ENCODE data around the gene TMTC1.

GRCh38 chr12:29644536-29645162, 139.1 kb downstream of the TMTC1 start:
- no peak for TF ChIP-seq EZH2 (IDR thresholded peaks at IDR 0.05; ENCODE audit: low read length, missing control alignments)
- TF ChIP-seq, protein P1, sequence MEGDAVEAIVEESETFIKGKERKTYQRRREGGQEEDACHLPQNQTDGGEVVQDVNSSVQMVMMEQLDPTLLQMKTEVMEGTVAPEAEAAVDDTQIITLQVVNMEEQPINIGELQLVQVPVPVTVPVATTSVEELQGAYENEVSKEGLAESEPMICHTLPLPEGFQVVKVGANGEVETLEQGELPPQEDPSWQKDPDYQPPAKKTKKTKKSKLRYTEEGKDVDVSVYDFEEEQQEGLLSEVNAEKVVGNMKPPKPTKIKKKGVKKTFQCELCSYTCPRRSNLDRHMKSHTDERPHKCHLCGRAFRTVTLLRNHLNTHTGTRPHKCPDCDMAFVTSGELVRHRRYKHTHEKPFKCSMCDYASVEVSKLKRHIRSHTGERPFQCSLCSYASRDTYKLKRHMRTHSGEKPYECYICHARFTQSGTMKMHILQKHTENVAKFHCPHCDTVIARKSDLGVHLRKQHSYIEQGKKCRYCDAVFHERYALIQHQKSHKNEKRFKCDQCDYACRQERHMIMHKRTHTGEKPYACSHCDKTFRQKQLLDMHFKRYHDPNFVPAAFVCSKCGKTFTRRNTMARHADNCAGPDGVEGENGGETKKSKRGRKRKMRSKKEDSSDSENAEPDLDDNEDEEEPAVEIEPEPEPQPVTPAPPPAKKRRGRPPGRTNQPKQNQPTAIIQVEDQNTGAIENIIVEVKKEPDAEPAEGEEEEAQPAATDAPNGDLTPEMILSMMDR (conservative IDR thresholded peaks at IDR 0.05 in 1 of 2, IDR thresholded peaks at IDR 0.05 in 1 of 2; ENCODE audit: low read depth in 1 of 2, low read length in 2 of 2), result no peak
